Measurements from ENCODE around the gene KRTAP10-11.
"Not testable (repeated sequence)": the region's sequence is repeated elsewhere in the genome, so short reads cannot be mapped to it uniquely, and the experiment has no call there.

KRTAP10-11 gene

DNA sequence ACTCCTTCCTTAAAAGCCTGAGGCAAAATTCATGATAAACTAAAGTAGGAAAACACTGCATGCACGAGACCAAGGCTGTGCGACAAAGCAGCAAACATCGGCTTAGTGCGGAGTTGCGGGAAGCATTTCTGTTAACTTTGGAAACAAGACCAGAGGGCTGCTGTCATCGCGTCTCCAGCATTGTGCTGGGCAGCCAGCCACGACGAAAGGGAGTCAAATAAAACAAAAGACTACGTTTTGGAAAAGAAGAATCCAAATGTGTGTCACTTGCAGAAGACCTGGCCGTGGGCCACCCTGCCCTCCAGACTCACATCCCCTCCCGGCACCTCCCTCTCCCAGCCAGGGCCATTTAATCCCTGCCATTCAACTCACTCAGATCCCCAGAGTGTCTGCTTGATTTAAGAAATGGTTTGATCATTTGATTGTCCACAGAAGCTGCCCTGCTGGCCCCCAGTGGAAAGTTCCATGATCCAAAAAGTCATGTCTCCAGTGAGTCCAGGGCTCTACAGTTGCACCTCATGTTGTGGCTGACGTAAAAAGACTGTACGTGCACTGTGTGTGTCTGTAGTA is 2.4 kb upstream of the KRTAP10-11 start:
- peak in 1 of 3 experiments; percentile 16 for DNase-seq

DNA sequence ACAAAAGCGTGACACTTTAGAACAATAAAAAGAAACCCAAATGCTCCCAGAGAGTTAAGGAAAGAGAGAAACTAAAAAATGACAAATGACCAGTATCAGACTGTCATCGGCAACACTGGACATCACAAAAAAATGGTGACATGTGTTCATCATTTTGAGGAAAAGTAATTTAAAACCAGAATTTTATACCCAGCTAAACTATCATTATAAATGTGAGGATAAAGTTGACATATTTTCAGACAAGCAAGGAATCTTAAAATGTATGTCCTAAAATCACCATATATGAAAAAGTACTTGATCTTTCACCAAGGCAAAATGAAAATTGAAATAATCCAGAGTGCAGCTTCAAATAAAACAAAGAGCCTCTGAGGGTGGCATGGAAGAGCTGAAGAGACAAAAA is 1.3 kb upstream of the KRTAP10-11 start:
- no peak for DNase-seq

DNA sequence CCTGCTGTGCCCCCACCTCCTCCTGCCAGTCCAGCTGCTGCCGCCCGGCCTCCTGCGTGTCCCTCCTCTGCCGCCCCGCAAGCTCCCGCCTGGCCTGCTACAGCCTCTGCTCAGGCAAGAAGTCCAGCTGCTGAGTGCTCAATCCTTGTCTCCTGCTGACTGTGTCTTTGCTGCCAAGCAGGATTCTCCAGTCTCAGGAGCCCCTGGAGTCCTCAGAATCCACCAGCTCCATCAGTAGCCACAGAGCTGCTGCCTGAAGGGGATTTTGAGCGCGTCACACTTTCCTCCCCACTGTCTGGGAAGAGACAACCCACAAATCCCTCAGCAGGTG is 973 bp downstream of the KRTAP10-11 start:
- DNase-seq: peak in 2 of 3 experiments; percentile 69 to 87

DNA sequence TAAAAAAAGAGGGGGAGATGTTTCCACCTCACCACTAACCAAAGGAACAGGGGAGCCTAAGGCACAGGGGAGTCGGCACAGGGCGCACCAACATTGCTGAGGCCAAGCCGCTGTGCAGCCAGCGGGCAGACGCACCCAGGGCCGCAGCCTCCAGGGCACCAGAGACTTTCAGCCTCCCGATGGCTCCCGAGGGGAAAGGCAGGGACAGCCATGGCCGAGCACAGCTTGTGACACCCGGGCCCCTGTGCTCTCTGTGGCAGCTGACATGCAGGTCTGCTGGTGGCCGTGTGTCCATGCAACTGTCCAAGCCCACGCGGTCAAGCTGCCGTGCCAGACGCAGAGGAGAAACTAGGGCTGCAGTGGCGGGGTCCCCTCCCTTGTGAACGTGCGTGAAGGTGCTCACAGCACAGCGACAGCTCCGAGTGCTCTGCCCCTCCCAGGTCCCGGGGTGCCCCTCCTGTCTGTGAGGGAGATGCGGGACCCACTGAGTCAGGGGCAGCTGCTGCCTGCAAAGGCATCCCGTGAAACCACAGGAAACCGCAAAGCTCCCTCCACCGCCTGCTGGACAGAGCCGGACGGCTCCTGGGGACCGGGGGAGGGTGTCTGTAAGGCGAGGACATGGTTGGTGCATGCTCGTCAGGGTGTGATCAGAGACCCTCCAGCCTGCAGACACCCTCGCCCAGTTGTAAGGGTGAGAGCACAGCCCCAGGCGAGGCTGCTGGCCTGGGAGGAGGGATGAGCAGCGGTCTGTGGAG is 2.5 kb downstream of the KRTAP10-11 start:
- no peak for DNase-seq

DNA sequence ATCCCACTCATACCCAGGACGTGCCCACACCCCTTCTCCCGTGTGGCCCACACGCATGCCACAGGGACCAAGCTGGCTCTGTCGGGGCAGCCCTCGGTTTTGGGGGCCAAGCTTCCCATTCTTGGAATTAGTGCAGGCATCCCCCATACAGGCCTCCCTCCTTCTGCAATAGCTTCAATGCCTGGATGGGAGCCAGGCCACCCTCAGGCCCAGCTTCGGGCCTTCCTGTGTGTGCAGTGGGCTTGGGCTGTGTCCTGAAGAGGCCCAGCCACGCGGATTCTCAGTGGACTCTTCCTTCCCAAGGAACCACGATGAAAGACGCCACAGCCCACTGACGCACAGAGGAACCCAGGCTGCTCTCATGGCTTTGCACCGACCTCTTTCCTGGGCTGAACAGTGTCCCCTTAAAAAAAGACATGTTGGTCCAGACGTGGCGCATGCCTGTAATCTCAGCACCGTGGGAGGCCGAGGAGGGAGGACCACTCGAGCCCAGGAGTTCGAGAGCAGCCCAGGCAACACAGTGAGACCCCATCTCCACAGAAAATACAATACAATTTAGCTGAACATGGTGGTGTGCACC is 3.4 kb downstream of the KRTAP10-11 start:
- DNase-seq: no peak

DNA sequence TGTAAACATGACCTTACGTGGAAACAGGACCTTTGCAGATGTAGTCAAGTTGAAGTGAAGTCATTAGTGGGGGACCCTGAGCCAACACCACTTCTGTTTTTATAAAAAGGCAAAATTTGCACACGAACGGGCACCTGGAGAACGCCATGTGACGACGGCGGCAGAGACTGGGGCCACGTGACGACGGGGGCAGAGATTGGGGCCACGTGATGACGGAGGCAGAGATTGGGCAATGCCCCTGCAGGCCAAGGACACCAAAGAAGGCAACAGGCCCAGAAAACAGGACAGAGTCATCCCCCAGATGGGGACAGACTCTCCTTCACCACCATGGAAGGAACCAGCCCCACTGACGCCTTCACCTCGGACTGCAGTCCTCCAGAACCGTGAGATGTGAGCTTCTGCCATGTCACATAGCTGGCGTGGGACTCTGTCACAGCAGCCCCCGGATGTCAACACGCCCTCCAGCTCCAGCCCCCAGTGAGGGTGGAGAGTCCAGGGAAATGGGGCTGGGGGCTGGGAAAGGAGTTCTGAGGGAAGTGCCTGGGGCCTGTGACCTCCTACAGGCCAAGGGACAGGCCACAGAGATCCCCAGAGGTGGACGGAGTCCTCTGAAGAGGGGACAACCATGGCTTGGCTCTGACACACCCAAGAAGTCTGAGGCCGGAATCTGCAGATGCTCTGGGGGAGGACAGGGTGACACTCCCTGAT is 4.2 kb downstream of the KRTAP10-11 start:
- no peak for DNase-seq

DNA sequence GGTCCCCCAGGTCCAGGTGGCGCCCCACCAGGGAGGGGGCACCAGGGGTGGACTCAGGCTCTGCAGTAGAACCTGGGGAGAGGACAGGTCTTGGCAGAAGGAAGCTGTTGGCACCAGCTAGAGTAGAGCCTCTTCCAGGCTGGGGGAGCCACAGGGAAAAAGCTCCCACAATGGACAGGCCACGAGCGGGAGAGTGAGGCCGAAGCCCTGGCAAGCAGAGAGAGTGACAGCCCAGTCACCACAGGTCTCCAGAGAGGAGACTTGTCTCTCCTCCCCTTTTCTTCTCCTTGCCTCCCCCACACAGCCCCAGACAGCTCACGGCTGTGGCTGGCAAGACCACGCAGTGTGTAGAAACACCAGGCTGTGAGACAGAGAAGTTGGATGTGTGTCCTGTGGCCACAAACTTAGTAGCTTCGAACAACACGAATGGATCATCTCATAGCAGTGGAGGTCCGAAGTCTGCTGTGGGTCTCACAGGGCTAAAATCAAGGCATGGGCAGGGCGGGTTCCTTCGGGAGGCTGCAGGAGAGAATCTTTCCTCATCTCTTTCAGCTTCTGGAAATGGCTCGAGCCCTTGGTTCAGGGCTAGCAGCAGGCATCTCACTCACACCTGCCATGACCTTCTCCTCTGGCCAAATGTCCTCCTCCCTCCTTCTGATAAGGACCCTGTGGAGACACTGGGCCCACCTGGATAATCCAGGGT is 4.9 kb downstream of the KRTAP10-11 start:
- DNase-seq: no peak

DNA sequence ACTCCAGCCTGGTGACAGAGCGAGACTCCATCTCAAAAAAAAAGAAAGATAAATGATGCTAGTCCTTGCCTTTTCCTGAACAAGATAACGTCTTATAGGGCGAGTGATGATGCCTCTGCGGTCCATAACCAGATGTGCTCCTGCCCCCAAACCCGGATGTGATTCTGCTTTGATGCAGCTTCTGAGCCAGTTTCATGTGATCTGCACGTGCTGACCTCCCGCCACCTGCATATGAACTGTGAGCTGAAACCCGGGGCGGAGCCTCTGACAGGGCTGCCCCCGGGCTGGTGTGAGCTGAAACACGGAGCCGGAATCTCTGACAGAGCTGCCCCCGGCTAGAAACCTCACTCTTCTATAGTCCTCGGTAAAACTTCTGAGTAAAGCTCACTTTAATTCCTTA is 6.9 kb downstream of the KRTAP10-11 start:
- peak in 2 of 3 experiments; percentile 71 to 85 for DNase-seq

DNA sequence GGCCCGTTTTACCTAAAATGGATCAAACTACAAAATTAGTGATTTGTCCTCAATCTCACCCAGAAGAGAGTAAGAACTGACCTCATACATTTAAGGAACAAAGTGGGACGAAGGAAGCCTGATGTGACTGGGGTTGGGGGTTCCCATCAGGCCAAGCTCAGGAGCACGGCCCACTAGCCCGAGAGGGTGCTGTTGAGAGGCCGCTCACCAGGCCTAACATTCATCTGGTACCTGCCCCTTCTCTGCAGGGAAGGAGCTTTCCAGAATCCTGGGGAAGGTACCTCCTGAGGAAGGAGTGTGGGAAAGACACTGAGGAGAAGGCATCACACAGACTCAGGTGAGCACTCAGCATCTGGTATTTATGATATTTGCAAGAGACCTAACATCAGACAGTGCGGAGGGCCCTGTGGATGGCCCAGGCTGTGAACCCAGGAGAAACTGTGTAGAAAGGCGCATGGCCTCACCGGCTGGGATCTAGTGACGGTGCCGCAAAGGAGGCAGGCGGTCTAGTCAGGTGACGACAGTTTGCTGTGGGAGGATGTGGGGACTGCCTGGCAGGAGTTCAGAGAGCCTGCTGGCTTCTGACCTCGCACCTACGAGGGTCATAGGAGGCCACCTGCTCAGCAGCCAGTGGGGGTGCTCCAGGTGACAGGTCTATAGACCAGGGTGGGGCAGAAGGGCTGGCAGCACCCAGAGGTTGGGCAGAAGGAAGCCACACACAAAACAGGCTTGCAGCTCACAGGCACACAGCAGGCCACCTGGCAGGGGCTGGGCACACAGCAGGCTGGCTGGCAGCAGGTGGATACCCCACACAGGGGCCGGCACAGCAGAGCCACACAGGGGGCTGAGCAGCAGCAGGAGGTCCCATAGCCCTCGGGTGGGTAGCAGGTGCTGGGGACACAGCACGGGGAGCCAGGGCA is 7.7 kb downstream of the KRTAP10-11 start:
- DNase-seq: peak in 2 of 3 experiments; percentile 91 to 95

DNA sequence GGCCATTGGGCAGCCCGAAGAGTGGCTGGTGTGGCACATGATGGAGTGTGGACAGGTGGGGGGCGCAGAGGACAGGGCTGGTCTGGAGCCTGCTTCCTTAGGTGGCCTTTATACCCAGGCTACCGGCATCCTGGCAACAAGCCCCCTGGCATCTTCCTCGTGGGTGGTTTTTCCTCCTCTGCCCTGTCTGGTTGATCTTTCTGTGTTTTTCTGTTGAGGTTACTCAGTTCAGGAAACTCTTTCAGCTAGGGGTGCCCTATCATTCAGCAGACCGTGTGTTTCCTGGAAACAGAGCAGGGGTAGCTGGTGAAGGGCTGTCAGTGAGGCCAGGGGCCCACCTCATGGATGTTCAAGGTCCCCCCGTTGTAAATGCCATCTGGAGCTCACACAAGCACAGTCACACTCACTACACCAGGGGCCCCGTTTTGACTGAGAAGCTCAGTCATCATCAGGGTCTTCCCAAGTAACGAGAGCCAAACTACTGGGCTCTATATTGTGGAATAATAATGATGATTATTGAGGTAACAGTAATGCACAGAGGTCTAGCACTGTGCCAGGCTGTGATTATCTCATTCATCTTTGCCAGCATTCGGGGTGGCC is 8.5 kb downstream of the KRTAP10-11 start, which contains the start of gene KRTAP12-4:
Gene KRTAP12-4 (minus strand): TSS at position 84 of the 600 bp plus-strand sequence. CDS start 45 bp downstream, at position 39.
- DNase-seq: no peak

DNA sequence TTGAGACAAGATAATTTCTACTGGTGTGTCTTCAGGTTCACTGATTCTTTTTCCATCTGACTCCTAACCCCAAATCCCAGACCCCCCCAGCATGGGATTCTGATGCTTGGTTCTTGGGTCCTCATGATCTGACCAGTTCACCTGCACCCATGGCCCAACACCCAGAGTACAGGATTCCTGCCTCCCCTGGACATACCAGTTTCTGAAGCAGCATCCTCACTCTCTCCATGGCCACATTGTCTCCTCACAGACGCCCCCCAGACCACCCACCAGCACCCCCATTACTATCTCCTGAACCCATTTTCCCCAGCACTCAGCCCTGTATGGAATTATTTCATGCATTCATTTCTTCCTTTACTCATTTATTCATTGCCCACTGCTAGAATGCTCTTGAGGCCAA is 10.7 kb downstream of the KRTAP10-11 start:
- no peak for DNase-seq

DNA sequence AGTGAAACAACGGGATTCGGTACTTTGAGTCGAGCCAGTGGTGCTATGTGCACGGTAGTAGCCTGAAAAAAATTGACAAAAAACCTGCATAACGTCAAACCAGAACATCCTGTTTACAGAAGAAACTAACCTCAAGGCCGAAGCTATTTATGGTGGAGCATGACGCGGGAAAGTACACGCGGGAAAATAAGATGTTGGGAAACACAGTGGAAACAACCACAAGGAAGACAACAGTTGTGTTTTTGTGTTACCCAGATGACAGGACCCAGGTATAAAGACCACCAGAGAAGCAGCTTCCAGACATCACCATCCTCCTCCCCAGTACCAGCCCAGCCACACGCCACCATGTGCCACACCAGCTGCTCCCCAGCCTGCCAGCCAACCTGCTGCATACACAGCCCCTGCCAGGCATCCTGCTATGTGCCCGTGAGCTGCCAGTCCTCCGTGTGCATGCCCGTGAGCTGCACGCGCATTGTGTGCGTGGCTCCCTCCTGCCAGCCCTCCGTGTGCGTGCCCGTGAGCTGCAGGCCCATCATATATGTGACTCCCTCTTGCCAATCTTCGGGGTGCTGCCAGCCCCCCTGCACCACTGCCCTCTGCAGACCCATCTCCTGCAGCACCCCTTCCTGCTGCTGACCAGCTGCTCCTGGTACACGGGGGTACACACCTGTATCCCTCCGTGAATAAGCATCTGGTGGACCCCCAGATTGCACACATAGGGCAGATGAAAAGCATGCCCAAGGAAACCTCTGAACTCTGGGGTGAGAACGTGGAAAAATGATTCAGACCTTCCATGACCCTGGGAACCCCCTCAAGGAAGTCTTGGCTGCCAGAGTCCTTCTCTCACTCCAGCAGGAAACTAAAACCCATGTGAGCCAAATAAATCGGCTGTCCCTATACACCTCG is 11.7 kb downstream of the KRTAP10-11 start, which contains the start of gene KRTAP12-3:
Gene KRTAP12-3 (plus strand): TSS at position 298 of the 906 bp plus-strand sequence. CDS start 48 bp downstream, at position 346.
- no peak for DNase-seq

DNA sequence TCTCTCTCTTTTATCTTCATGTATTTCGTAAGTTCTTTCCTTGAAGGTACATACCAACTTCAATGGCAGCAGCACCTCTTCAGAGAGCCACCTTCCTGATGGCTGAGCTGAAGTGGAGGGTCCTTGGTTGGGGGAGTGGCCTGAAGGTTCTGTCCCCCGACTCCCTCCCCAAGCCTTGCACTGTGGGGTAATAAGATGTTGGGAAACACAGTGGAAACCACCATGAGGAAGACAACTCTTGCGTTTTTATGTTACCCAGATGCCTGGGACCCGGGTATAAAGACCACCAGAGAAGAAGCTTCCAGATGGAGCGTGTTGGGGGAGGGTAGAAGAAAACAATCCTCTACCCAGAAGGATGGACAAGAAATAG is 12.3 kb downstream of the KRTAP10-11 start:
- DNase-seq: no peak

DNA sequence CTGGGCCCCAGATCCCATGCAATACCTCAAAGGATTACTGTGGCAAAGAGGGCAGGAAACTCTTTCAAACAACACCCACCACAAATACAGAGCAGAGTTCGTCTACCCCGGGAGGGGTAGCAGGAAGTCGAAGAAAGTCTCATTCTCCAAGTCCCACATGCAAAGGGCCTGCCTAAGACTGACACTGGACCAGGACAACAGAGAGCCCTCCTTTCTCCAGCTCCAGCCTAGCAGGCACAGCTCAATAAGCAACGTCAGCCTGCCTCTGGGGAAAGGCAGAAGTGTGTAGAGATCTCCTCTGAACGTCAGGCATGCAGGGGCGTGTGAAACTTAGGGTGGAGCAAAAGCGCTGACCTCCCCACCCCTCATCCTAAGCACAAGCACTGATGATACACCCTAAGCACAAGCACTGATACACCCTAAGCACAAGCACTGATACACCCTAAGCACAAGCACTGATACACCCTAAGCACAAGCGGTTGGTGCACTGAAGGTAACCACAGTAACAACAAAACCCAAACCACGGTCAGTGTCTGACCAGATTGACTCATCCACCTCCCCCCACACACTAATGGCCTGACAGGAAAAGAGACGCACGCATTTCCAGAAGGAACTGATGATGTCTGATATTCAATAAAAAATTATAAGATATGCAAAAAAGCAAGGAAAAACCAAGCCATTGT is 12.8 kb downstream of the KRTAP10-11 start:
- DNase-seq: no peak

DNA sequence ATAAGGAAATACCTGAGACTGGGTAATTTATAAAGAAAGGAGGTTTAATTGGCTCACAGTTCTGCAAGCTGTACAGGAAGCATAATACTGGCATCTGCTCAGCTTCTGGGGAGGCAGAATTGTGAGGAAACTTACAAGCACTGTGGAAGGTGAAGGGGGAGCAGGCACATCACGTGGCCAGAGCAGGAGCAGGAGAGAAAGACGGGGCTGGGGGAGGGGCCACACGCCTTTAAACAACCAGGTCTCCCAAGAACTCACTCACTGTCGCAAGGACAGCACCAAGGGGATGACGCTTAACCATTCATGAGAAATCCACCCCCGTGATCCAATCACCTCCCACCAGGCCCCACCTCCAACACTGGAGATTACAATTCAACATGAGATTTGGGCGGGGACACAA is 15.4 kb downstream of the KRTAP10-11 start:
- DNase-seq: not testable (repeated sequence)

DNA sequence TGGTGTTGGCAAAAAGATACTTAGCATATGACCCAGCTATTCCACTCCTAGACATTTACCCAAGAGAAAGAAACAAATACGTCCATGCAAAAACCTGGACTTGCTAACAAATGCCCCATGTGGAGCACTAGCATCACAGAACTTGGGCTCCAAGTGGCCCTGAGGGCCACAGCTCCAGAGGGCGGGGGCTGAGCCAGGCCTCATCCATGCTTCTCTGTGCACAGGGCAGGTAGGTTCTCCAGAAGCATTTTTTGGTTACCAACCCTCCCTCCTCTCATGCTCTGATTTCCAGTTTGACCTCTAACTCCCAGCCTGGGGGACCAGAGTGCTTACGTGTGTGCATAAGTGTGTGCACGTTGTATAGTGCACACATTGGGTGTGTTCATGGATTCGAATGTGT is 18.5 kb downstream of the KRTAP10-11 start:
- no peak for DNase-seq

DNA sequence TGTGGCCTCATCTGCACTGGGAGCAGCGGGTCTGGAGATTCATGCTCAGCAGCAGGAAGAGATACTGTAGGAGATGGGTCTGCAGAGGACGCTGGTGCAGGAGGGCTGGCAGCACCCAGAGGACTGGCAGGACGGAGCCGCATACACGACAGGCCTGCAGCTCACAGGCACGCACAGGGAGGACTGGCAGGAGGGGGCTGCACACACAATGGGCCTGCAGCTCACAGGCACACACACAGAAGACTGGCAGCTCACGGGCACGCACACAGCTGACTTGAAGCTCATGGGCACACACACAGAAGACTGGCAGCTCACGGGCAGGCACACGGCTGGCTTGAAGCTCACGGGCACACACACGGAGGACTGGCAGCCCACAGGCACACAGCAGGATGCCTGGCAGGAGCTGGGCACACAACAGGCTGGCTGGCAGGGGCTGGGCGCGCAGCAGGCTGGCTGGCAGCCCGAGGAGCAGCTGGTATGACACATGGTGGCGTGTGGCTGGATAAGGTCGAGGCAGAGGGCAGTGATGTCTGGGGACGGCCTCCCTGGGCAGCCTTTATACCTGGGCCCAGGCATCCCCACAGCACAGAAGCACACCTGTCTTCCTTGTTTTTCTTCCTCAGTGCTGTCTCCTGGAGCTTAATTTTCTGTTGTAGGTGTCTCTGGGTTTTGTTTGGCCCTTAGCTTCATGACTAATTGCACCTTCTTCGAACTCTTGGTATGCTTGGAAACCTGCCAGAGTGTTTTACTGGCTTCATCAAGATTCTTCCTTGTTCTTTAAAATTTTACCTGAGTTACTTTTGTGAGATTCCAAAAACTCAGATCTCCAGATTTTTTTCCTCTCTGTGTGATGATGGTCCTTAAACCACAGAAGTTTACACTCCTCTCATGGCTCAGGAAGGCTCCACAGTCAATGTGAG is 20.4 kb downstream of the KRTAP10-11 start, which contains the start of gene KRTAP12-2:
Gene KRTAP12-2 (minus strand): TSS at position 527 of the 920 bp plus-strand sequence. CDS start 41 bp downstream, at position 486.
- DNase-seq: peak in 2 of 3 experiments; percentile 48 to 73

DNA sequence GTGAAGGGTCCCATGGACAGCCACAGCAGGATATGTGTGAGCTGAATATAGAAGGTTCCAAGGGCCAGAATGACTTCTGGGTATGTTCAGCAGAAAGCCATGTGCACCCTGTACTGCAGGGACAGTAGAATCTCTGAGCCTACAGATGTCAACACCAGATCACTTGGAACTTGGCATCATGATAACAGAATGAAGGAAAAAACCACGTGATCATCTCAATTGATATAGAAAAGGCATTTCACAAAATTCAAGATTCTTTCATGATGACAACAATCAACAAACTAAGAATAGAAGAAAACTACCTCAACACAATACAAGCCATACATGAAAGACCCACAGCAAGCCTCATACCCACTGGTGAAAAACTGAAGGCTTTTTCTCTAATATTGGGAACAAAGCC is 21.4 kb downstream of the KRTAP10-11 start:
- no peak for DNase-seq
